HepG2 (cell line): ENCODE data around the gene PKLR. TPM values are rescaled to one million over a fixed set of nuclear protein-coding genes. Genes with fewer than 3 reads are reported as not detected.

Source experiments
- EEA1 ChIP-seq: sonication (generic); formaldehyde crosslinking; IDR thresholded peaks from 2 replicates; pipeline ENCODE4 v1.5.1; 2020; ENCODE audit warnings: mild to moderate bottlenecking, missing genetic modification reagents, borderline replicate concordance
- FOSL1 ChIP-seq: sonication (generic); formaldehyde crosslinking; IDR thresholded peaks from 2 replicates; pipeline ENCODE4 v1.9.0; 2021; ENCODE audit warnings: missing genetic modification reagents, borderline replicate concordance
- GFI1 ChIP-seq: sonication (generic); formaldehyde crosslinking; IDR thresholded peaks from 2 replicates; pipeline ENCODE4 v1.5.0; 2020; ENCODE audit warnings: missing genetic modification reagents, mild to moderate bottlenecking, borderline replicate concordance
- GZF1 ChIP-seq: sonication (generic); formaldehyde crosslinking; IDR thresholded peaks from 2 replicates; pipeline ENCODE4 v1.5.1; 2020; ENCODE audit warnings: mild to moderate bottlenecking, missing genetic modification reagents
- KDM6A ChIP-seq: IDR thresholded peaks from 2 replicates; pipeline ENCODE4 v1.6.1; 2016; ENCODE audit warnings: low read depth
- KMT2B ChIP-seq: IDR thresholded peaks from 2 replicates; pipeline ENCODE4 v1.6.1; 2016; ENCODE audit warnings: missing genetic modification reagents, missing compliant biosample characterization
- NBN ChIP-seq: fragments of 450-650 bp; conservative IDR thresholded peaks from 2 replicates; pipeline ENCODE4 v1.6.1; 2017
- NFE2 ChIP-seq: sonication (generic); formaldehyde crosslinking; IDR thresholded peaks from 2 replicates; pipeline ENCODE4 v1.4.0; 2020; ENCODE audit warnings: missing genetic modification reagents
- NFE2L2 ChIP-seq: fragments of 150-350 bp; IDR thresholded peaks from 2 replicates; pipeline ENCODE4 v1.6.1; 2014; ENCODE audit warnings: low read length
- NPAS2 ChIP-seq: sonication (generic); formaldehyde crosslinking; IDR thresholded peaks from 2 replicates; pipeline ENCODE4 v1.8.0; 2022; ENCODE audit warnings: mild to moderate bottlenecking, missing genetic modification reagents, borderline replicate concordance
- PHF5A ChIP-seq: IDR thresholded peaks from one replicate; pipeline ENCODE4 v1.6.1; 2018; ENCODE audit warnings: low read depth, missing genetic modification reagents; ENCODE audit not compliant: unreplicated experiment
- REXO4 ChIP-seq: sonication (generic); formaldehyde crosslinking; IDR thresholded peaks from 2 replicates; pipeline ENCODE4 v1.8.0; 2022; ENCODE audit warnings: missing genetic modification reagents, mild to moderate bottlenecking, borderline replicate concordance
- SALL2 ChIP-seq: sonication (generic); formaldehyde crosslinking; IDR thresholded peaks from 2 replicates; pipeline ENCODE4 v1.8.1; 2023; ENCODE audit warnings: mild to moderate bottlenecking, missing genetic modification reagents, inconsistent platforms
- SSRP1 ChIP-seq: IDR thresholded peaks from 2 replicates; pipeline ENCODE4 v1.6.1; 2016; ENCODE audit warnings: control low read depth
- ZFP90 ChIP-seq: sonication (generic); formaldehyde crosslinking; IDR thresholded peaks from 2 replicates; pipeline ENCODE4 v1.8.0; 2022; ENCODE audit warnings: missing genetic modification reagents, mild to moderate bottlenecking, inconsistent platforms, borderline replicate concordance
- ZMYM2 ChIP-seq: sonication (generic); formaldehyde crosslinking; IDR thresholded peaks from 2 replicates; pipeline ENCODE4 v1.8.0; 2022; ENCODE audit warnings: mild to moderate bottlenecking, missing genetic modification reagents
- ZMYM3 ChIP-seq: sonication (generic); formaldehyde crosslinking; IDR thresholded peaks from 2 replicates; pipeline ENCODE4 v1.5.1; 2020; ENCODE audit warnings: mild to moderate bottlenecking, missing genetic modification reagents
- ZNF263 ChIP-seq: sonication (generic); formaldehyde crosslinking; IDR thresholded peaks from 2 replicates; pipeline ENCODE4 v1.4.0; 2020; ENCODE audit warnings: missing genetic modification reagents
- ZNF441 ChIP-seq: sonication (generic); formaldehyde crosslinking; IDR thresholded peaks from 2 replicates; pipeline ENCODE4 v1.7.0; 2021; ENCODE audit warnings: missing genetic modification reagents, borderline replicate concordance
- ZNF567 ChIP-seq: sonication (generic); formaldehyde crosslinking; IDR thresholded peaks from 2 replicates; pipeline ENCODE4 v1.8.1; 2023; ENCODE audit warnings: mild to moderate bottlenecking, missing genetic modification reagents, borderline replicate concordance
- ZNF615 ChIP-seq: sonication (generic); formaldehyde crosslinking; IDR thresholded peaks from 2 replicates; pipeline ENCODE4 v1.5.0; 2020; ENCODE audit warnings: mild to moderate bottlenecking, missing genetic modification reagents, borderline replicate concordance
- ZNF678 ChIP-seq: sonication (generic); formaldehyde crosslinking; IDR thresholded peaks from 2 replicates; pipeline ENCODE4 v1.4.0; 2020; ENCODE audit warnings: mild to moderate bottlenecking, missing genetic modification reagents
- ZNF839 ChIP-seq: sonication (generic); formaldehyde crosslinking; IDR thresholded peaks from 2 replicates; pipeline ENCODE4 v1.4.0; 2020; ENCODE audit warnings: missing genetic modification reagents, mild to moderate bottlenecking, borderline replicate concordance
- ZSCAN9 ChIP-seq: IDR thresholded peaks from 2 replicates; pipeline ENCODE4 v1.6.1; 2016; ENCODE audit warnings: borderline replicate concordance
- polyA plus RNA-seq, 8 experiments: library from polyadenylated mRNA; depleted of rRNA in 3 of 8; stranded (reverse) in 7 of 8; unstranded in 1 of 8; fragments of >200 nt; fragmentation: Illumina TruSeq in 4 of 8; extraction: Trizol in 4 of 8; gene quantifications; 2 replicates each; pipeline versions ENCODE4 v1.2.1 to v1.2.3, GENCODE V29; 2011 to 2016; ENCODE audit warnings: low read depth in 4 of 8, missing spikeins in 1 of 8, mixed read lengths in 1 of 8; ENCODE audit not compliant: insufficient read depth in 1 of 8
- total RNA-seq, 5 experiments: library from RNA; depleted of rRNA; stranded (reverse); fragments of >200 nt; fragmentation: Illumina TruSeq; extraction: Trizol; gene quantifications; 2 replicates each; pipeline ENCODE4 v1.2.3, GENCODE V29; 2016; ENCODE audit warnings: low read depth in 1 of 5
- TF ChIP-seq, protein P1 (sequence below): sonication (generic); formaldehyde crosslinking; IDR thresholded peaks from 2 replicates; pipeline ENCODE4 v1.4.0; 2020; ENCODE audit warnings: missing genetic modification reagents; ENCODE audit errors: not compliant biosample characterization
- TF ChIP-seq, protein P2 (sequence below): IDR thresholded peaks from 2 replicates; pipeline ENCODE4 v1.6.1; 2016; ENCODE audit warnings: missing genetic modification reagents, missing compliant biosample characterization
- TF ChIP-seq, protein P3 (sequence below): sonication (generic); formaldehyde crosslinking; IDR thresholded peaks from 2 replicates; pipeline ENCODE4 v1.4.0; 2020; ENCODE audit warnings: low read depth, mild to moderate bottlenecking, missing genetic modification reagents
- TF ChIP-seq, protein P4 (sequence below): sonication (generic); formaldehyde crosslinking; IDR thresholded peaks from 2 replicates; pipeline ENCODE4 v1.8.1; 2023; ENCODE audit warnings: mild to moderate bottlenecking, moderate library complexity, missing genetic modification reagents

The PKLR gene
- total and polyA plus RNA-seq, 2 of the 13 experiments (the other 11 are each of a cell fraction or from before 2014, with no cell fraction given): 10.3 to 29.3 TPM

DNA sequence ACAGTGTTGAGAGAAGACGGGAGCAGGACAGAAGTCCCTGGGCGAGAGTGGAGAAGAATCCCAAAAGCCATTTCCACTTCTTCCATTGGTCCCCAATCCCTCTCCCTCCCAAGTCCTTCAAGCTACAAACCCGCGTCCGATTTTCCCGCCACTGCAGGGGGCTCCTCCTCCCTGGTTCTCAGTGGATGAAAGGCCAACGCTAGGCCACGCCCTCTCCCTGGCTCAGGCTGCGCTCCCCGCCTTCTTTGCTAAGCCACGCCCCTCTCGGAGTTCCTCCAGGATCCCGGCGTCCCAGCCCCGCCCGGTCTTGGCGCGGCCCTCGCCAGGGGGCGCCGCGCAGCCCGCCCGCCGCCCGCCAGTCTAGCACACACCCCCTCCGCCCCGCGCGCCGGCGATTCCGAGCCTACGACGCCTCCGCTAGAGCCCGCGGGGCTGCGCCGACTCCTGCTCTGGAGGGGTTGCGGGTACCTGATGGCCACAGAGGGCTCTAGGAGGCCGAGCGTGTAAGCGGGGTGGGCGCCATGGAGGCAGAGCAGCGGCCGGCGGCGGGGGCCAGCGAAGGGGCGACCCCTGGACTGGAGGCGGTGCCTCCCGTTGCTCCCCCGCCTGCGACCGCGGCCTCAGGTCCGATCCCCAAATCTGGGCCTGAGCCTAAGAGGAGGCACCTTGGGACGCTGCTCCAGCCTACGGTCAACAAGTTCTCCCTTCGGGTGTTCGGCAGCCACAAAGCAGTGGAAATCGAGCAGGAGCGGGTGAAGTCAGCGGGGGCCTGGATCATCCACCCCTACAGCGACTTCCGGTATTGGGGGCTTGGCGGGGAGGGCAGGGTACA, 24.0 kb downstream of the PKLR start, which contains the start of gene HCN3 (continued):
- TF ChIP-seq ZSCAN9 (CRISPR knock-in tag) (0 out of 2 replicates have a peak, but pooled peaks have one; percentile 16), NPAS2 (CRISPR knock-in tag) (no peak), NFE2L2 (no peak), GFI1 (CRISPR knock-in tag) (no peak; the same call in 1 of the 2 replicates), ZNF615 (CRISPR knock-in tag) (no peak), REXO4 (CRISPR knock-in tag) (no peak), SSRP1 (CRISPR knock-in tag) (no peak), ZFP90 (CRISPR knock-in tag) (no peak), NBN (no peak), ZNF441 (CRISPR knock-in tag) (0 out of 2 replicates have a peak, but pooled peaks have one; percentile 26), EEA1 (CRISPR knock-in tag) (no peak), NFE2 (CRISPR knock-in tag) (no peak), KMT2B (CRISPR knock-in tag) (no peak; the same call in 1 of the 2 replicates), SALL2 (no peak), PHF5A (peak; percentile 58), ZNF839 (no peak), FOSL1 (CRISPR knock-in tag) (no peak), ZNF263 (no peak), ZMYM2 (CRISPR knock-in tag) (no peak), GZF1 (CRISPR knock-in tag) (no peak; the same call in 1 of the 2 replicates), ZMYM3 (CRISPR knock-in tag) (peak; percentile 43; the same call in 1 of the 2 replicates), KDM6A (CRISPR knock-in tag) (no peak), ZNF678 (CRISPR knock-in tag) (no peak), ZNF567 (no peak)
- TF ChIP-seq, protein P1, sequence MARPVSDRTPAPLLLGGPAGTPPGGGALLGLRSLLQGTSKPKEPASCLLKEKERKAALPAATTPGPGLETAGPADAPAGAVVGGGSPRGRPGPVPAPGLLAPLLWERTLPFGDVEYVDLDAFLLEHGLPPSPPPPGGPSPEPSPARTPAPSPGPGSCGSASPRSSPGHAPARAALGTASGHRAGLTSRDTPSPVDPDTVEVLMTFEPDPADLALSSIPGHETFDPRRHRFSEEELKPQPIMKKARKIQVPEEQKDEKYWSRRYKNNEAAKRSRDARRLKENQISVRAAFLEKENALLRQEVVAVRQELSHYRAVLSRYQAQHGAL (CRISPR knock-in tag): no peak
- TF ChIP-seq, protein P2, sequence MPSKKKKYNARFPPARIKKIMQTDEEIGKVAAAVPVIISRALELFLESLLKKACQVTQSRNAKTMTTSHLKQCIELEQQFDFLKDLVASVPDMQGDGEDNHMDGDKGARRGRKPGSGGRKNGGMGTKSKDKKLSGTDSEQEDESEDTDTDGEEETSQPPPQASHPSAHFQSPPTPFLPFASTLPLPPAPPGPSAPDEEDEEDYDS (CRISPR knock-in tag): 0 out of 2 replicates have a peak, but pooled peaks have one; percentile 30
- TF ChIP-seq, protein P3, sequence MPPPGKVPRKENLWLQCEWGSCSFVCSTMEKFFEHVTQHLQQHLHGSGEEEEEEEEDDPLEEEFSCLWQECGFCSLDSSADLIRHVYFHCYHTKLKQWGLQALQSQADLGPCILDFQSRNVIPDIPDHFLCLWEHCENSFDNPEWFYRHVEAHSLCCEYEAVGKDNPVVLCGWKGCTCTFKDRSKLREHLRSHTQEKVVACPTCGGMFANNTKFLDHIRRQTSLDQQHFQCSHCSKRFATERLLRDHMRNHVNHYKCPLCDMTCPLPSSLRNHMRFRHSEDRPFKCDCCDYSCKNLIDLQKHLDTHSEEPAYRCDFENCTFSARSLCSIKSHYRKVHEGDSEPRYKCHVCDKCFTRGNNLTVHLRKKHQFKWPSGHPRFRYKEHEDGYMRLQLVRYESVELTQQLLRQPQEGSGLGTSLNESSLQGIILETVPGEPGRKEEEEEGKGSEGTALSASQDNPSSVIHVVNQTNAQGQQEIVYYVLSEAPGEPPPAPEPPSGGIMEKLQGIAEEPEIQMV: no peak; the same call in 1 of the 2 replicates
- TF ChIP-seq, protein P4, sequence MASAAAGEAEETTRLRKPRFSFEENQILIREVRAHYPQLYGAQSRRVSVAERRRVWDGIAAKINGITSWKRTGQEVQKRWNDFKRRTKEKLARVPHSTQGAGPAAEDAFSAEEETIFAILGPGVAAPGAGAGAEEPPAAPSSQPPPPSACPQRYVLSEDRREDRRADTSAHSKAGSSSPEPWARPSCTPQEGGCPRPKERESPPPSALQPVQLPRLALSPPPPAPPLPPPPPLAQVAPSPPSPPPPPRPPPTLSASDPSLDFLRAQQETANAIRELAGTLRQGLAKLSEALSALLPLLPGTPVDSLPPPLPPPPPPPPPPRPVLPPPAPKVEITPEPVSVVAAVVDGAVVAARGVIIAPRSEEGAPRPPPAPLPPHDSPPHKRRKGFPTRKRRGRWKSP (CRISPR knock-in tag): no peak; the same call in 1 of the 2 replicates
